Ovary (tissue), 9 donors: ENCODE data around the gene GPT2. TPM values are rescaled to one million over a fixed set of nuclear protein-coding genes. Genes with fewer than 3 reads are reported as not detected.
"Not testable (repeated sequence)": the region's sequence is repeated elsewhere in the genome, so short reads cannot be mapped to it uniquely, and the experiment has no call there.

ENCODE experiments used
- DNase-seq, 5 donors: peaks; one replicate each; pipeline ENCODE4 v3.0.0-alpha.2; 2019 to 2020
- H3K27ac ChIP-seq, 2 donors: fragments of 200-600 bp; one replicate each; pipeline versions ENCODE4 v1.5.1 to v1.8.0; 2019 to 2022
- H3K27me3 ChIP-seq: fragments of 200-600 bp; one replicate; pipeline ENCODE4 v1.8.0; 2022
- H3K36me3 ChIP-seq: fragments of 200-600 bp; sonication (generic); one replicate; pipeline ENCODE4 v1.5.1; 2019
- H3K4me1 ChIP-seq: one replicate; pipeline ENCODE4 v1.8.1; 2013; ENCODE audit warnings: mild to moderate bottlenecking, moderate library complexity; ENCODE audit not compliant: insufficient read depth
- H3K4me3 ChIP-seq: fragments of 200-600 bp; sonication (generic); one replicate; pipeline ENCODE4 v1.5.1; 2017
- H3K9me3 ChIP-seq, 2 donors: fragments of 200-600 bp in 1 of 2; sonication (generic) in 1 of 2; one replicate each; pipeline versions ENCODE4 v1.5.1 to v1.8.1; 2013 to 2019; ENCODE audit warnings: mild to moderate bottlenecking in 1 of 2, moderate library complexity in 1 of 2
- EP300 ChIP-seq: sonication (generic); formaldehyde crosslinking; IDR thresholded peaks from one replicate; pipeline ENCODE4 v1.6.1; 2017; ENCODE audit warnings: antibody characterized with exemption
- POLR2A ChIP-seq: fragments of 450-650 bp; IDR thresholded peaks from one replicate; pipeline ENCODE4 v1.6.1; 2017; ENCODE audit warnings: antibody characterized with exemption, mild to moderate bottlenecking, moderate library complexity
- WGBS, 3 donors: extraction: QIAGEN DNeasy Blood & Tissue Kit in 1 of 3; methylation state at CpG; one replicate each; pipeline versions ENCODE4 v1.1.5 to v1.1.7; 2013 to 2017; 5-methylcytosine and 5-hydroxymethylcytosine counted together
- intact Hi-C, 4 donors: fragments of 100-400 bp; cut with DNase I; formaldehyde crosslinking; loops; one replicate each; pipeline versions ENCODE4 v1.11.0 to v1.15.1; 2022 to 2023
- polyA plus RNA-seq, 2 donors: library from polyadenylated mRNA; stranded (reverse); fragments of 200-250 nt in 1 of 2; fragments of 350-450 nt in 1 of 2; fragmentation: Illumina TruSeq in 1 of 2; extraction: RNeasy Lipid Tissue Mini Kit (QIAGEN cat#74804) in 1 of 2; gene quantifications; one replicate each; pipeline ENCODE4 v1.2.3, GENCODE V29; 2013 to 2014
- total RNA-seq, 7 donors: library from RNA; depleted of rRNA in 2 of 7; stranded (reverse); fragments of >200 nt in 2 of 7; fragmentation: NEBNext Ultra II Directional in 3 of 7; extraction: Animal tissue kit (Norgen Biotek cat#: 25700) in 3 of 7; gene quantifications; one replicate each; pipeline versions ENCODE4 v1.1.0 to v1.2.4, GENCODE V29; 2016 to 2023
- TF ChIP-seq, protein P1 (sequence below), 3 donors: fragments of 450-650 bp in 2 of 3; fragments of 200-600 bp in 1 of 3; IDR thresholded peaks; one replicate each; pipeline versions ENCODE4 v1.5.1 to v1.8.0; 2016 to 2022; ENCODE audit warnings: antibody characterized with exemption in 3 of 3, mild to moderate bottlenecking in 1 of 3
- donor health status: DM: no; HTN: no; CAD: no; lungs with moderate emphysema.
- donor health status: DM: no; HTN: no; CAD: no.
- donor health status: Bipolar disorder and iron deficiency.
- donor health status: DM: yes; HTN: yes; CAD: no.
- donor health status: DM: no; HTN: no; CAD: no.
- donor health status: DM: yes; HTN: yes; CAD: no.

The GPT2 gene
- total and polyA plus RNA-seq, 9 donors = 2.2 to 30.7 (median 4.9) TPM

- no peaks in the 10 kb centered on the region for H3K36me3 ChIP-seq
- WGBS, 3 donors = 97 to 98% (median 97%) methylated on average over 6 of the region's 6 CpGs
- no peak overlapping the region for H3K4me3 ChIP-seq
- TF ChIP-seq, protein P1, sequence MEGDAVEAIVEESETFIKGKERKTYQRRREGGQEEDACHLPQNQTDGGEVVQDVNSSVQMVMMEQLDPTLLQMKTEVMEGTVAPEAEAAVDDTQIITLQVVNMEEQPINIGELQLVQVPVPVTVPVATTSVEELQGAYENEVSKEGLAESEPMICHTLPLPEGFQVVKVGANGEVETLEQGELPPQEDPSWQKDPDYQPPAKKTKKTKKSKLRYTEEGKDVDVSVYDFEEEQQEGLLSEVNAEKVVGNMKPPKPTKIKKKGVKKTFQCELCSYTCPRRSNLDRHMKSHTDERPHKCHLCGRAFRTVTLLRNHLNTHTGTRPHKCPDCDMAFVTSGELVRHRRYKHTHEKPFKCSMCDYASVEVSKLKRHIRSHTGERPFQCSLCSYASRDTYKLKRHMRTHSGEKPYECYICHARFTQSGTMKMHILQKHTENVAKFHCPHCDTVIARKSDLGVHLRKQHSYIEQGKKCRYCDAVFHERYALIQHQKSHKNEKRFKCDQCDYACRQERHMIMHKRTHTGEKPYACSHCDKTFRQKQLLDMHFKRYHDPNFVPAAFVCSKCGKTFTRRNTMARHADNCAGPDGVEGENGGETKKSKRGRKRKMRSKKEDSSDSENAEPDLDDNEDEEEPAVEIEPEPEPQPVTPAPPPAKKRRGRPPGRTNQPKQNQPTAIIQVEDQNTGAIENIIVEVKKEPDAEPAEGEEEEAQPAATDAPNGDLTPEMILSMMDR (IDR thresholded peaks at IDR 0.05) = no peak
- TF ChIP-seq EP300 (no peak), POLR2A (no peak)
- no peaks in the 10 kb centered on the region for H3K4me1 ChIP-seq
- no peaks in the 10 kb centered on the region for H3K27me3 ChIP-seq
- DNase-seq = no peak
- intact Hi-C loops = loop anchor here in 2 of 4 donors (5.0 to 10.0 kb wide), 2 partner anchors 49 to 1297 kb away; partner anchors contain the start of gene ABCC12 (in 1 of the 2)
- H3K9me3 ChIP-seq = no peaks in the 10 kb centered on the region
- no peak overlapping the region for H3K27ac ChIP-seq
Observed at GRCh38 chr16:46858151-46858550, 26.0 kb upstream of the GPT2 start.

DNA sequence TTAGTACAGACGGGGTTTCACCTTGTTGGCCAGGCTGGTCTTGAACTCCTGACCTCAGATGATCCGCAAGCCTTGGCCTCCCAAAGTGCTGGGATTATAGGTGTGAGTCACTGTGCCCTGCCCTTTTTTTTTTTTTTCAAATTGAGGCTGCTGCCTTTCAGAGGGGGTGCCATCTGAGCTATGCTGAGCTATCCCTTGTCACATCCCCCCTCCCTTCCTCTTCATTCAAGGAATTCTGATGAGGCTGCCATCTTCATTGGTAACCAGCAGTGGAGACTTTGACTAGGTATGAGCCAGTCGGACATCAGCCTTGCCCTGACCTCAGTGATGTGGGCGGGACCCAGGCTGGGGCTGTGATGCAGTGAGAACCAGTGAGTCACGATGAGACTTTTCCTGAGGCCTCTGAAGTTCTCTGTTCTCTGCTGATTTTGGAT lies 24.4 kb upstream of the GPT2 start:
- no peak overlapping the region for H3K27ac ChIP-seq

DNA sequence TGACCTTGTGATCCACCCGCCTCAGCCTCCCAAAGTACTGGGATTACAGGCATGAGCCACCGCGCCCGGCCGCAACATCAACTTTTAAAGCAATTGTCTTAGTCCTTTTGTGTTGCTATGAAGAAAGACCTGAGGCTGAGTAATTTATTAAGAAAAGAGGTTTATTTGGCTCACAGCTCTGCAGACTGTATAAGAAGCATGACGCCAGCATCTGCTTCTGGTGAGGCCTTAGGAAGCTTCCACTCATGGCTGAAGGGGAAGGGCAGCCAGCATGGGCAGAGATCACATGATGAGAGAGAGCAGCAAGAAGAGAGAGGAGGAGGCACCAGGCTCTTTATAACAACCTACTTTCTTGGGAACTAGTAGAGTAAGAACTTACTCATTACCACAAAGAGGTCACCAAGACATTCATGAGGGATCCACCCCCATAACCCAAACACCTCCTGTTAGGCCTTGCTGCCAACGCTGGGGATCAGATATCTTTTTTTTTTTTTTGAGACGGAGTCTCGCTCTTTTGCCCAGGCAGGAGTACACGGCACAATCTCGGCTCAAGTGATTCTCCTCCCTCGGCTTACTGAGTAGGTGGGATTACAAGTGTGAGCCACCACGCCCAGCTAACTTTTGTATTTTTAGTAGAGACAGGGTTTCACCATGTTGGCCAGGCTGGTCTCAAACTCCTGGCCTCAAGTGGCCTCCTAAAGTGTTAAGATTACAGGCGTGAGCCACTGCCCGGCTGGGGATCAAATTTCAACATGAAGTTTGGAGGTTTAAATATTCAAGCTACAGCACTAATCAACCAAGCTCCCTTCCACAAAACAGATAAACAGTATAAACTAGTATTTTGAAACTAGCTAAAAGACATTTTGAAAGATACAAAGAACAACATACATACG lies 21.4 kb upstream of the GPT2 start:
- Histone ChIP-seq H3K27ac (no peak overlapping the region), H3K9me3 (no peaks in the 10 kb centered on the region), H3K27me3 (no peaks in the 10 kb centered on the region), H3K4me3 (no peak overlapping the region), H3K36me3 (no peaks in the 10 kb centered on the region), H3K4me1 (no peaks in the 10 kb centered on the region)
- intact Hi-C loops = no loop called here
- no peak for DNase-seq
- TF ChIP-seq EP300 (no peak), POLR2A (no peak)
- TF ChIP-seq, protein P1 (IDR thresholded peaks at IDR 0.05) = no peak
- WGBS, 3 donors = 84 to 86% (median 85%) methylated on average over 16 of the region's 16 CpGs

More for the DNA sequence above, 24.4 kb upstream of the GPT2 start:
- DNase-seq = no peak
- Histone ChIP-seq H3K9me3 (no peaks in the 10 kb centered on the region), H3K4me1 (no peaks in the 10 kb centered on the region), H3K4me3 (no peak overlapping the region), H3K36me3 (no peaks in the 10 kb centered on the region), H3K27me3 (no peaks in the 10 kb centered on the region)
- intact Hi-C loops = loop anchor here in 2 of 4 donors (5.0 to 10.0 kb wide), 2 partner anchors 48 to 1295 kb away; partner anchors contain the start of gene ABCC12 (in 1 of the 2)
- WGBS, 3 donors = 84% methylated on average over 5 of the region's 5 CpGs
- TF ChIP-seq, protein P1 (IDR thresholded peaks at IDR 0.05) = no peak
- no peak for TF ChIP-seq POLR2A
- TF ChIP-seq EP300 = no peak

GRCh38 chr16:46866286-46866685 lies 17.9 kb upstream of the GPT2 start:
- H3K27me3 ChIP-seq = no peaks in the 10 kb centered on the region
- H3K4me1 ChIP-seq = no peaks in the 10 kb centered on the region
- TF ChIP-seq, protein P1 (IDR thresholded peaks at IDR 0.05) = no peak
- TF ChIP-seq POLR2A (no peak), EP300 (no peak)
- intact Hi-C loops = no loop called here
- H3K4me3 ChIP-seq = no peak overlapping the region
- H3K27ac ChIP-seq = no peak overlapping the region
- H3K9me3 ChIP-seq = no peaks in the 10 kb centered on the region
- no peak for DNase-seq
- WGBS, 3 donors = 70 to 89% (median 71%) methylated on average over 1 of the region's 1 CpG
- no peaks in the 10 kb centered on the region for H3K36me3 ChIP-seq

DNA sequence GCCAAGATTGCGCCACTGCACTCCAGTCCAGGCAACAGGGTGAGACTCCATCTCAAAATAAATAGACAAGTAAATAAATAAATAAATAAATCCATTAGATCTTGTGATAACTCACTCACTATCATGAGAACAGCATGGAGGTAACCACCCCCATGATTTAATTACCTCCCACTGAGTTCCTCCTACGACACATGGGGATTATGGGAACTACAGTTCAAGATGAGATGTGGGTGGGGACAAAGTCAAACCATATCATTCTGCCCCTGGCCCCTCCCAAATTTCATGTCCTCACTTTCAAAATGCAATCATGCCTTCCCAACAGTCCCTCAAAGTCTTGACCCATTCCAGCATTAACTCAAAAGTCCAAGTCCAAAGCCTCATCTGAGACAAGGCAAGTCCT lies 16.7 kb upstream of the GPT2 start:
- H3K4me1 ChIP-seq, DNase-seq, intact Hi-C loops, H3K4me3 ChIP-seq, H3K9me3 ChIP-seq, H3K27me3 ChIP-seq, H3K36me3 ChIP-seq, H3K27ac ChIP-seq: not testable (repeated sequence)
- WGBS, 3 donors = 92 to 100% (median 97%) methylated on average over 2 of the region's 2 CpGs

DNA sequence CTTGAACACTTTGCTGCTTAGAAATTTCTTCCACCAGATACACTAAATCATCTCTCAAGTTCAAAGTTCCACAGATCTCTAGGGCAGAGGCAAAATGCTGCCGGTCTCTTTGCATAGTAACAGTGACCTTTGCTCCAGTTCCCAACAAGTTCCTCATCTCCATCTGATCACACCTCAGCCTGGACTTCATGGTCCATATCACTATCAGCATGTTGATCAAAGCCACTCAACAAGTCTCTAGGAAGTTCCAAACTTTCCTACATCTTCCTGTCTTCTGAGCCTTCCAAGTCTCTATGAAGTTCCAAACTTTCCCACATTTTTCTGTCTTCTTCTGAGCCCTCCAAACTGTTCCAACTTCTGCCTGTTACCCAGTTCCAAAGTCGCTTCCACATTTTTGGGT lies 15.3 kb upstream of the GPT2 start:
- H3K27me3 ChIP-seq, H3K36me3 ChIP-seq, H3K4me3 ChIP-seq, intact Hi-C loops, DNase-seq, H3K9me3 ChIP-seq, H3K27ac ChIP-seq, H3K4me1 ChIP-seq: not testable (repeated sequence)
- WGBS, 3 donors = 76 to 81% (median 78%) methylated on average over 2 of the region's 2 CpGs
